Measurements from ENCODE around the gene ASMTL. TPM values are rescaled to one million over a fixed set of nuclear protein-coding genes. Genes with fewer than 3 reads are reported as not detected.

Gene ASMTL
- total RNA-seq, result 18.9 and 19.5 TPM in 2 replicates

GRCh38 chrX:1452516-1453394 is at the start of gene ASMTL:
ASMTL (minus strand) TSS chrX:1452909; CDS start chrX:1452840, 69 bp downstream.

GRCh38 chrX:1391707-1392375 is 60.9 kb downstream of the ASMTL start, which contains the start of gene SLC25A6:
SLC25A6 (minus strand) TSS chrX:1392113; CDS start chrX:1392009, 104 bp downstream.

Other genes starting within 250 kb of the ASMTL start
- 0.11 TPM in 1 of 2 replicates, not detected in the other for gene CRLF2, start 240.3 kb downstream of the ASMTL start, total RNA-seq
- gene CSF2RA, start 184.1 kb downstream of the ASMTL start, total RNA-seq, result 0.32 TPM in 1 of 2 replicates, not detected in the other
- gene IL3RA, start 116.1 kb downstream of the ASMTL start, total RNA-seq, result 0.13 and 0.76 TPM in 2 replicates
- 209 and 261 TPM in 2 replicates for gene SLC25A6, start 60.8 kb downstream of the ASMTL start, total RNA-seq
- gene P2RY8, start 84.3 kb upstream of the ASMTL start, total RNA-seq, result not detected in 2 replicates
- 12.2 and 14.8 TPM in 2 replicates for gene AKAP17A, start 138.7 kb upstream of the ASMTL start, total RNA-seq
- gene ASMT, start 162.2 kb upstream of the ASMTL start, total RNA-seq, result not detected in 2 replicates

Data from articular chondrocyte of knee joint (primary cell).